HS-27A (cell line): ENCODE results near the gene BACE1.
"Not testable (repeated sequence)": the region's sequence is repeated elsewhere in the genome, so short reads cannot be mapped to it uniquely, and the experiment has no call there.

Experiments
- DNase-seq: peaks from one replicate; pipeline ENCODE4 v3.0.0-alpha.2; 2012; ENCODE audit warnings: low read depth, missing footprints

Gene BACE1

GRCh38 chr11:117273550-117274289 lies 42.3 kb downstream of the BACE1 start:
- DNase-seq: peak; percentile 74

- not testable (repeated sequence) for DNase-seq
Observed at GRCh38 chr11:117272175-117272574, 43.9 kb downstream of the BACE1 start.

DNA sequence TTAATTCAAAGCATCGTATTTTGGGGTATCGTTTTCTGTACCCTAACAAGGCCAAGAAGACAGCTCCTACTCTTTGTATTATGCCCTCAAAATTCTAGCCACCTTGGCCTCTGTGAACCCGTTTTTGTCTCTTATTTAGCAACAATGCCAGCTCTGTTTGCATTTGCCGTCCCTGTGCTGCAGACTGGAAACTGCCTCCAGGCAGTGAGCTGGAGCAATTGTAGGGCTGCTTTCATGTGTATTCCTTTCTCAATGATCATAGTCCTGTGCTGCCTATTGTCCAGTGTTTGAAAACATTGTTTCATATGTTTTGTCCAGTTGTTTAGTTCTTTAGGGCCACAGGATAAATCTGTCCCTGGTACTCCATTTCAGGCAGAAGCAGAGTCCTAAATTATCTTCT lies 44.8 kb downstream of the BACE1 start:
- DNase-seq: no peak

DNA sequence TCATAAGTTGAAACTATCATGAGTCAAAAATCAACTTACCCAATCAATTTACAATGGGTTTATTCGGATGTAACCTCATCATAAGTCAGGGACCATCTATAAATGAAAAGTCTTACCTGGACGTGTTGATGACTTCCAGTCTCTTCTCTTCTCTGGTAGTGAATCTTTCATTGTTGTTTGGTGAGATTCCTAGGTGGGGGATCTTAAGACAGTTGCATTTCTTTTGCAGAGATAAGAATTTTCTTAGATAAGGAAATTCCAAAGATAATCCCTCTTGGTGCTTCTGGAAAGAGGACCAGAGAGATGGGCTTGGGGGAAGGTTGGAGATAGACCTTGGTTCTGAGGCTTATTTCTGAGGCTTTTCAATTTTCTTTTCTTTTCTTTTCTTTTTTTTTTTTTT lies 46.2 kb downstream of the BACE1 start:
- no peak for DNase-seq

- DNase-seq: no peak
Observed at GRCh38 chr11:117265745-117266144, 50.3 kb downstream of the BACE1 start.

DNA sequence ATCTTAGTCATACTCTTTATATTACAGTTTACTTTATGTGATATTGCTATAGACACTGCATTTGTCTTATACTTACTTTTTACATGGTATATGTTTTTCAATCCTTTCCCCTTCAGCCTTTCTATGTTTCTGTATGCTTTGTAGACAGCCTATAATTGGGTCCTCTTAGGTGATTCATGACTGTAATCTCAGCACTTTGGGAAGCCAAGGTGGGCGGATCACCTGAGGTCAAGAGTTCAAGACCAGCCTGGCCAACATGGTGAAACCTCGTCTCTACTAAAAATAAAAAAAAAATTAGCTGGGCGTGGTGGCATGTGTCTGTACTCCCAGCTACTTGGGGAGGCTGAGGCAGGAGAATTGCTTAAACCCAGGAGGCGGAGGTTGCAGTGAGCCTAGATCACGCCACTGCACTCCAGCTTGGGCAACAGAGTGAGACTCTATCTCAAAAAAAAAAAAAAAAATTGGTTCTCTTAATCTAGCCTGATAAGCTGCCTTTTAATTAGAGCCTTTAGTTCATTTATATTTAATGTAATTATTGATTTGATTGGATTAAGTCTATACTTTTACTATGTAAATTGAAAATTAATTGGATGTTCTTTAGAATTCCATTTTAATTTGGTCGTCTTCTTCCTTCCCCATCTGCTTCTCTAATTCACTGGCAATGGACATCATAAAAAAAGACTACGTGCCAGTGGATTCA lies 51.3 kb downstream of the BACE1 start:
- not testable (repeated sequence) for DNase-seq

GRCh38 chr11:117259417-117259816 lies 56.6 kb downstream of the BACE1 start:
- DNase-seq: no peak

- DNase-seq: no peak
Observed at GRCh38 chr11:117258576-117258975, 57.5 kb downstream of the BACE1 start.

DNA sequence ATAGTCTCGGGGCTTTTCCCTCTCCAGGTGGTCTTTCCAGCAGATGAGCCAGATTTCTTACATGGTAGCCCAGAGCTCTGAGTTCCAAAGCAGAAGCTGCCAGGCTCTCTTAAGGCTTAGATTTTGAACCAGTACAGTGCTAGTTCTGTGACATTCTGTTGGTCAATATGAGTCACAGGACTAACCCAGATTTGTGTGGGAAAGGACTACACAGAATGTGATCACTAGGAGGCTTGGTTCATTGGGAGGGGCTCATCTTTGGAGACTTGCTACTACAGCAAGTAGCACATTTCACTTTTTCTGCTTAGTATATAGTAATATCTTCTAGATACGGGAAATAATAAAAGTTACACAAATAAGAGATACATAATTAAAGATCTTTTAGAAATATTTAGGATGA lies 59.5 kb downstream of the BACE1 start:
- no peak for DNase-seq

DNA sequence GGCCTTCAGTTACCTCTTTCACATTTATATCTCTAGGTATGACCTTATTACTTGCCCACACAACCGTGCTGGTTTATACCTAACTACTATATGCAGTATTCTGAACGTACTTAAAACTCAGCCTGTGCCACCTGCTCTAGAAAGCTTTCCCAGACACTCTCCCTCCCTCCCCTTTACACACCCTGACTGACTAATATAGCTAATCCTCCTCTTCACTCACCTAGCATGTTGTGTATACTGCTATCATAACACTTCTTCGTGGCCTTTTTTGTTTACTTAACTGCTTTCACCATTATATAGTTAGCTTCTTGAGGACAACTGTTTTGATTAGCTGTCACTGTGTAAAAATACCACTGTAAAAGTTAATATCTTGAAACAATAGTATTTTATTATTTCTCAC lies 60.1 kb downstream of the BACE1 start:
- no peak for DNase-seq

GRCh38 chr11:117251506-117251905 lies 64.5 kb downstream of the BACE1 start:
- no peak for DNase-seq

DNA sequence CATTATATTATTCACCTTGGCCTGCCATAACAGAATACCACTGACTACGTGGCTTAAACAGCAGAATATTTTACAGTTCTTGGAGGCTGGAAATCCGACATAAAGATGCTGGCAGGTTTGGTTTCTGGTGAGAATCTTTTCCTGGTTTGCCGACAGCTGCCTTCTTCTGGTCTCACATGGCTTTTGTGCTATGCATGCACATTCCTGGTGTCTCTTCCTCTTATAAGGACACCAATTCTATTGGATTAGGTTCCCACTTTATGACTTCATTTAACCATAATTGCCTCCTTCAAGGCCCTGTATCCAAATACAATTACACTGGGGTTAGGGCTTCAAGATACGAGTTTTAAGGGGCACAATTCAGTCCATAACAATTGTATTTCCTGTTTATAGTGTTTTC lies 66.5 kb downstream of the BACE1 start:
- DNase-seq: no peak

GRCh38 chr11:117248341-117248740 lies 67.7 kb downstream of the BACE1 start:
- no peak for DNase-seq

- DNase-seq: no peak
Observed at GRCh38 chr11:117239295-117239694, 76.8 kb downstream of the BACE1 start.

DNA sequence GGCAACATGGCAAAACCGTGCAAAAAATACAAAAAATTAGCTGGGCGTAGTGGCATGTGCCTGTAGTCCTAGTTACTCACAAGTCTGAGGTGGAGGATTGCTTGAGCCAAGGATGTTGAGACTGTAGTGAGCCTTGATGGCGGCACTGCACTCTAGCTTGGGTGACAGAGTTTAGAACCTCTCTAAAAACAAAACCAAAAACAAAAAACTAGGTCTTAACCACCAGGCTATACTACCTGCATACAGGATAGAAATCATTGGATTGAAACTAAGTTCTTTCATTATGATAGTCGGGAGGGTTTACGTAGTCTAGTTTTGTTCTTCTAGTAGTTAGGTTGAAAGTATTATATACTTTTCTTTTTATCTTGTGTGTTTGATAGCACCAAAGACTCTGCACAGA lies 77.8 kb downstream of the BACE1 start:
- no peak for DNase-seq
